SK-N-SH (cell line): ENCODE measurements around the gene NME2. TPM values are rescaled to one million over a fixed set of nuclear protein-coding genes. Genes with fewer than 3 reads are reported as not detected.

Experiments
- CTCF ChIA-PET: fragments of 300-600, 350-600 bp; formaldehyde crosslinking; extraction: SDS; loops from one replicate; lab custom pipeline; 2021; lab: Yijun Ruan, JAX
- POLR2A ChIA-PET: fragments of 350-600 bp; sonication (Branson Sonifier 250); formaldehyde crosslinking; extraction: SDS; loops from one replicate; lab custom pipeline; 2020; ENCODE audit warnings: antibody characterized with exemption, inconsistent platforms; lab: Yijun Ruan, JAX
- DNase-seq: peaks from one replicate; pipeline ENCODE4 v3.0.0; 2012
- H2AFZ ChIP-seq: fragments of 200-600 bp; sonication (generic); 2 replicates; pipeline ENCODE4 v1.8.1; 2016; ENCODE audit warnings: antibody characterized with exemption, mild to moderate bottlenecking, low read depth
- H3F3A ChIP-seq: fragments of 200-600 bp; sonication (generic); replicated peaks from 2 replicates; pipeline ENCODE3; 2016; ENCODE audit warnings: antibody characterized with exemption, mild to moderate bottlenecking; ENCODE audit not compliant: insufficient read depth
- H3K27ac ChIP-seq, 2 experiments: fragments of 200-500 bp in 1 of 2; fragments of 200-600 bp in 1 of 2; sonication (Bioruptor generic) in 1 of 2; sonication (generic), shearing (Covaris generic) in 1 of 2; 2 replicates each; pipeline versions ENCODE4 v1.5.1 to v1.6.1; 2014 to 2016; ENCODE audit warnings: low read depth in 2 of 2, inconsistent platforms in 1 of 2, low read length in 1 of 2, mild to moderate bottlenecking in 1 of 2, mixed read lengths in 1 of 2
- H3K27me3 ChIP-seq: fragments of 200-600 bp; sonication (generic), shearing (Covaris generic); 2 replicates; pipeline ENCODE4 v1.6.1; 2016; ENCODE audit warnings: mixed run types; ENCODE audit not compliant: insufficient read depth
- H3K36me3 ChIP-seq, 2 experiments: fragments of 200-500 bp in 1 of 2; fragments of 200-600 bp in 1 of 2; sonication (Bioruptor generic) in 1 of 2; sonication (generic) in 1 of 2; replicated peaks in 1 of 2; 2 replicates each; pipeline versions ENCODE3 to v1.5.1; 2014 to 2016; ENCODE audit warnings: low read length in 1 of 2, mild to moderate bottlenecking in 1 of 2; ENCODE audit not compliant: insufficient read depth in 2 of 2, control insufficient read depth in 1 of 2
- H3K4me1 ChIP-seq, 2 experiments: fragments of 200-500 bp in 1 of 2; fragments of 200-600 bp in 1 of 2; sonication (Bioruptor generic) in 1 of 2; sonication (generic), shearing (Covaris generic) in 1 of 2; 2 replicates each; pipeline versions ENCODE4 v1.5.1 to v1.6.1; 2014 to 2016; ENCODE audit warnings: low read depth in 1 of 2, low read length in 1 of 2, mixed run types in 1 of 2; ENCODE audit not compliant: insufficient read depth in 2 of 2, control insufficient read depth in 1 of 2
- H3K4me2 ChIP-seq: fragments of 200-600 bp; sonication (generic), shearing (Covaris generic); 2 replicates; pipeline ENCODE4 v1.6.1; 2017; ENCODE audit warnings: mixed run types
- H3K4me3 ChIP-seq, 2 experiments: fragments of 200-500 bp in 1 of 2; fragments of 200-600 bp in 1 of 2; sonication (Bioruptor generic) in 1 of 2; sonication (generic), shearing (Covaris generic) in 1 of 2; 2 replicates each; pipeline versions ENCODE4 v1.5.1 to v1.8.1; 2014 to 2016; ENCODE audit warnings: low read depth in 2 of 2, inconsistent platforms in 1 of 2, low read length in 1 of 2, mild to moderate bottlenecking in 1 of 2, mixed read lengths in 1 of 2, moderate library complexity in 1 of 2
- H3K79me2 ChIP-seq: fragments of 200-600 bp; sonication (generic); 2 replicates; pipeline ENCODE4 v1.8.1; 2017; ENCODE audit warnings: mild to moderate bottlenecking; ENCODE audit not compliant: insufficient read depth
- H3K9ac ChIP-seq: fragments of 200-600 bp; sonication (generic); 2 replicates; pipeline ENCODE4 v1.6.1; 2017; ENCODE audit warnings: mixed run types
- H3K9me2 ChIP-seq: fragments of 200-600 bp; sonication (generic); 2 replicates; pipeline ENCODE4 v1.6.1; 2017; ENCODE audit warnings: mixed run types
- H3K9me3 ChIP-seq: fragments of 200-600 bp; sonication (generic); 2 replicates; pipeline ENCODE4 v1.6.1; 2017; ENCODE audit warnings: mixed run types, mild to moderate bottlenecking, moderate library complexity
- H4K20me1 ChIP-seq: fragments of 200-600 bp; sonication (generic); 2 replicates; pipeline ENCODE4 v1.6.1; 2017; ENCODE audit warnings: mild to moderate bottlenecking, mixed run types; ENCODE audit not compliant: insufficient read depth
- CHD2 ChIP-seq: fragments of 150-350 bp; IDR thresholded peaks from 2 replicates; pipeline ENCODE4 v1.6.1; 2018; ENCODE audit warnings: low read length; ENCODE audit not compliant: partially characterized antibody
- FOSL2 ChIP-seq: IDR thresholded peaks from 2 replicates; pipeline ENCODE4 v1.4.0; 2012; ENCODE audit warnings: low read depth, mild to moderate bottlenecking, moderate library complexity, borderline replicate concordance
- FOXJ3 ChIP-seq: sonication (generic); formaldehyde crosslinking; IDR thresholded peaks from 2 replicates; pipeline ENCODE4 v1.5.1; 2020; ENCODE audit warnings: mild to moderate bottlenecking, missing genetic modification reagents
- GATA2 ChIP-seq: sonication (generic); formaldehyde crosslinking; IDR thresholded peaks from 2 replicates; pipeline ENCODE4 v1.5.0; 2020; ENCODE audit warnings: mild to moderate bottlenecking, missing genetic modification reagents
- RCOR1 ChIP-seq: fragments of 150-350 bp; IDR thresholded peaks from 2 replicates; pipeline ENCODE4 v1.6.1; 2017; ENCODE audit warnings: antibody characterized with exemption, low read length
- SMC3 ChIP-seq: IDR thresholded peaks from 2 replicates; pipeline ENCODE4 v1.6.1; 2012; ENCODE audit warnings: low read depth, low read length, improper control_type of control experiment
- USF1 ChIP-seq: IDR thresholded peaks from 2 replicates; pipeline ENCODE4 v1.4.0; 2012; ENCODE audit warnings: low read depth, borderline replicate concordance
- USF2 ChIP-seq: fragments of 150-350 bp; IDR thresholded peaks from 2 replicates; pipeline ENCODE4 v1.6.1; 2017; ENCODE audit warnings: antibody characterized with exemption, low read length, low read depth, borderline replicate concordance
- WGBS: methylation state at CpG from one replicate; pipeline ENCODE4 v1.1.6; 2017; ENCODE audit warnings: low lambda C conversion rate; 5-methylcytosine and 5-hydroxymethylcytosine counted together
- polyA plus RNA-seq, 3 experiments: library from polyadenylated mRNA; depleted of rRNA; stranded (reverse); fragments of >200 nt; gene quantifications; 2 replicates each; pipeline ENCODE4 v1.2.3, GENCODE V29; 2012

NME2 gene
- polyA plus RNA-seq, 1 of the 3 experiments (the other 2 are of a cell fraction), result 1,446 TPM

GRCh38 chr17:51221322-51221721, 55.1 kb downstream of the NME2 start:
- ChIA-PET CTCF (no interaction called here), POLR2A (interaction anchor here (0.8 kb wide), 1 partner anchor 13 kb away, joined by 3 read pairs; no protein-coding TSS in a partner anchor)
- no peak overlapping the region for H2AFZ ChIP-seq
- no peak overlapping the region for H3K4me2 ChIP-seq
- H3K27me3 ChIP-seq, result no peaks in the 10 kb centered on the region
- peaks cover 53 to 61% of the 10 kb centered on the region in 2 experiments for H3K36me3 ChIP-seq
- H3F3A ChIP-seq, result peaks cover 22% of the 10 kb centered on the region
- 93% methylated on average over 4 of the region's 4 CpGs for WGBS
- H3K9ac ChIP-seq, result no peak overlapping the region
- peaks cover 0 to 10% of the 10 kb centered on the region in 2 experiments; a peak in 2 of 4 replicates for H3K4me1 ChIP-seq
- no peaks in the 10 kb centered on the region for H4K20me1 ChIP-seq
- DNase-seq, result no peak
- H3K4me3 ChIP-seq, result no peak overlapping the region
- no peaks in the 10 kb centered on the region for H3K9me2 ChIP-seq
- no peaks in the 10 kb centered on the region for H3K9me3 ChIP-seq
- no peak overlapping the region for H3K27ac ChIP-seq
- no peak for TF ChIP-seq SMC3
- no peak for TF ChIP-seq RCOR1
- TF ChIP-seq USF2, result no peak
- no peak for TF ChIP-seq FOSL2
- TF ChIP-seq GATA2 (CRISPR knock-in tag), result no peak
- no peak for TF ChIP-seq USF1
- TF ChIP-seq FOXJ3 (CRISPR knock-in tag), result no peak
- TF ChIP-seq CHD2, result no peak
- peaks cover 32% of the 10 kb centered on the region; the same call in 1 of the 2 replicates for H3K79me2 ChIP-seq

Other genes starting within 250 kb of the NME2 start
- gene SPAG9, start 45.5 kb upstream of the NME2 start, polyA plus RNA-seq (2012; rRNA removed), result 32.1 and 44.5 TPM in 2 replicates
- 654 and 658 TPM in 2 replicates for gene NME1, start 12.9 kb upstream of the NME2 start, polyA plus RNA-seq (2012; rRNA removed)
- gene MBTD1, start 93.6 kb downstream of the NME2 start, polyA plus RNA-seq (2012; rRNA removed), result 4.6 and 6.9 TPM in 2 replicates
- gene UTP18, start 94.1 kb downstream of the NME2 start, polyA plus RNA-seq (2012; rRNA removed), result 28.4 and 32.1 TPM in 2 replicates